Panc1 (cell line): ENCODE data around the gene MAST4.

Experiments
- POLR2AphosphoS5 ChIP-seq: IDR thresholded peaks from 2 replicates; pipeline ENCODE4 v1.6.1; 2012; ENCODE audit warnings: mild to moderate bottlenecking, low read depth, low read length, moderate library complexity
- SIN3A ChIP-seq: IDR thresholded peaks from 2 replicates; pipeline ENCODE4 v1.6.1; 2012; ENCODE audit warnings: low read depth, mild to moderate bottlenecking, low read length, moderate library complexity, borderline replicate concordance; ENCODE audit not compliant: insufficient read depth
- TF ChIP-seq, protein P1 (sequence below): fragments of 450-650 bp; IDR thresholded peaks from 2 replicates; pipeline ENCODE4 v1.5.1; 2017; ENCODE audit warnings: mild to moderate bottlenecking
- TF ChIP-seq, protein P2 (sequence below), 2 experiments: IDR thresholded peaks; 2 replicates each; pipeline ENCODE4 v1.6.1; 2011 to 2012; ENCODE audit warnings: low read depth in 2 of 2, control low read depth in 1 of 2, low read length in 1 of 2, mild to moderate bottlenecking in 1 of 2, moderate library complexity in 1 of 2; ENCODE audit not compliant: insufficient read depth in 1 of 2

DNA sequence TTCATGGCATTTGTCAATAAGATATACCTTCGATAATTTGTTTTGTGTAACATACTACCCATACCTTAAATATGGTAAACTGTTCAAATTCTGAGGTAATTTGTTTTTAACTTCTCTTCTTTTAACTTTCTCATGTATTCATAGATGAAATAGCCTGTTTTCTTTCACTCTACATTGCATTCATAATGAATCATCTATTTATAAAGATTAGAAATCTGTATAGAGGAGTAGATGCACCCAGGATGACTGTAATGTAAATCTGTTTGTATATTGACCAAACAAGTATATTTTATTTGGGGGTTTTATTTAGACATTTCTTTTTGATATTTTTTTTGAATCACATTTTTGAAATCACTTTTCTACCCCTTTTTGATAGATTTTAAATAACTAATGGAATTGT is 455.8 kb downstream of the MAST4 start:
- TF ChIP-seq, protein P1, sequence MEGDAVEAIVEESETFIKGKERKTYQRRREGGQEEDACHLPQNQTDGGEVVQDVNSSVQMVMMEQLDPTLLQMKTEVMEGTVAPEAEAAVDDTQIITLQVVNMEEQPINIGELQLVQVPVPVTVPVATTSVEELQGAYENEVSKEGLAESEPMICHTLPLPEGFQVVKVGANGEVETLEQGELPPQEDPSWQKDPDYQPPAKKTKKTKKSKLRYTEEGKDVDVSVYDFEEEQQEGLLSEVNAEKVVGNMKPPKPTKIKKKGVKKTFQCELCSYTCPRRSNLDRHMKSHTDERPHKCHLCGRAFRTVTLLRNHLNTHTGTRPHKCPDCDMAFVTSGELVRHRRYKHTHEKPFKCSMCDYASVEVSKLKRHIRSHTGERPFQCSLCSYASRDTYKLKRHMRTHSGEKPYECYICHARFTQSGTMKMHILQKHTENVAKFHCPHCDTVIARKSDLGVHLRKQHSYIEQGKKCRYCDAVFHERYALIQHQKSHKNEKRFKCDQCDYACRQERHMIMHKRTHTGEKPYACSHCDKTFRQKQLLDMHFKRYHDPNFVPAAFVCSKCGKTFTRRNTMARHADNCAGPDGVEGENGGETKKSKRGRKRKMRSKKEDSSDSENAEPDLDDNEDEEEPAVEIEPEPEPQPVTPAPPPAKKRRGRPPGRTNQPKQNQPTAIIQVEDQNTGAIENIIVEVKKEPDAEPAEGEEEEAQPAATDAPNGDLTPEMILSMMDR, result no peak
- no peak for TF ChIP-seq POLR2AphosphoS5
- TF ChIP-seq SIN3A, result no peak
- TF ChIP-seq, protein P2, sequence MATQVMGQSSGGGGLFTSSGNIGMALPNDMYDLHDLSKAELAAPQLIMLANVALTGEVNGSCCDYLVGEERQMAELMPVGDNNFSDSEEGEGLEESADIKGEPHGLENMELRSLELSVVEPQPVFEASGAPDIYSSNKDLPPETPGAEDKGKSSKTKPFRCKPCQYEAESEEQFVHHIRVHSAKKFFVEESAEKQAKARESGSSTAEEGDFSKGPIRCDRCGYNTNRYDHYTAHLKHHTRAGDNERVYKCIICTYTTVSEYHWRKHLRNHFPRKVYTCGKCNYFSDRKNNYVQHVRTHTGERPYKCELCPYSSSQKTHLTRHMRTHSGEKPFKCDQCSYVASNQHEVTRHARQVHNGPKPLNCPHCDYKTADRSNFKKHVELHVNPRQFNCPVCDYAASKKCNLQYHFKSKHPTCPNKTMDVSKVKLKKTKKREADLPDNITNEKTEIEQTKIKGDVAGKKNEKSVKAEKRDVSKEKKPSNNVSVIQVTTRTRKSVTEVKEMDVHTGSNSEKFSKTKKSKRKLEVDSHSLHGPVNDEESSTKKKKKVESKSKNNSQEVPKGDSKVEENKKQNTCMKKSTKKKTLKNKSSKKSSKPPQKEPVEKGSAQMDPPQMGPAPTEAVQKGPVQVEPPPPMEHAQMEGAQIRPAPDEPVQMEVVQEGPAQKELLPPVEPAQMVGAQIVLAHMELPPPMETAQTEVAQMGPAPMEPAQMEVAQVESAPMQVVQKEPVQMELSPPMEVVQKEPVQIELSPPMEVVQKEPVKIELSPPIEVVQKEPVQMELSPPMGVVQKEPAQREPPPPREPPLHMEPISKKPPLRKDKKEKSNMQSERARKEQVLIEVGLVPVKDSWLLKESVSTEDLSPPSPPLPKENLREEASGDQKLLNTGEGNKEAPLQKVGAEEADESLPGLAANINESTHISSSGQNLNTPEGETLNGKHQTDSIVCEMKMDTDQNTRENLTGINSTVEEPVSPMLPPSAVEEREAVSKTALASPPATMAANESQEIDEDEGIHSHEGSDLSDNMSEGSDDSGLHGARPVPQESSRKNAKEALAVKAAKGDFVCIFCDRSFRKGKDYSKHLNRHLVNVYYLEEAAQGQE (IDR thresholded peaks at IDR 0.05; ENCODE audit: insufficient read depth in 1 of 2, low read depth in 2 of 2, low read length in 1 of 2), result no peak
